MM.1S (cell line): ENCODE measurements around the gene MICU2.
"Not testable (repeated sequence)": the region's sequence is repeated elsewhere in the genome, so short reads cannot be mapped to it uniquely, and the experiment has no call there.

Experiments
- DNase-seq: peaks from one replicate; pipeline ENCODE4 v3.0.0-alpha.2; 2015
- H2AFZ ChIP-seq: fragments of 300-600 bp; sonication (generic); 2 replicates; pipeline ENCODE4 v1.6.0; 2016; ENCODE audit warnings: antibody characterized with exemption, low read length
- H3F3A ChIP-seq: fragments of 300-600 bp; sonication (generic); 2 replicates; pipeline ENCODE4 v1.6.1; 2016; ENCODE audit warnings: mild to moderate bottlenecking, antibody characterized with exemption, low read length, moderate library complexity, mixed read lengths; ENCODE audit not compliant: insufficient read depth
- H3K27ac ChIP-seq: fragments of 300-600 bp; sonication (generic); 2 replicates; pipeline ENCODE4 v1.5.1; 2016; ENCODE audit warnings: mild to moderate bottlenecking, low read length
- H3K27me3 ChIP-seq: fragments of 300-600 bp; sonication (generic); replicated peaks from 2 replicates; pipeline ENCODE4 v1.6.0; 2016; ENCODE audit warnings: low read length; ENCODE audit not compliant: insufficient read depth
- H3K36me3 ChIP-seq: fragments of 300-600 bp; sonication (generic); replicated peaks from 2 replicates; pipeline ENCODE4 v1.6.1; 2016; ENCODE audit warnings: mild to moderate bottlenecking, low read length, mixed read lengths; ENCODE audit not compliant: insufficient read depth
- H3K4me1 ChIP-seq: fragments of 300-600 bp; sonication (generic); 2 replicates; pipeline ENCODE4 v1.6.1; 2016; ENCODE audit warnings: low read length, mixed read lengths
- H3K4me2 ChIP-seq: fragments of 300-600 bp; sonication (generic); 2 replicates; pipeline ENCODE4 v1.6.0; 2016; ENCODE audit warnings: low read depth, low read length
- H3K4me3 ChIP-seq: fragments of 300-600 bp; sonication (generic); 2 replicates; pipeline ENCODE4 v1.5.1; 2016; ENCODE audit warnings: low read length, mixed read lengths
- H3K79me2 ChIP-seq: fragments of 300-600 bp; sonication (generic); 2 replicates; pipeline ENCODE4 v1.6.1; 2016; ENCODE audit warnings: mixed run types, low read length, mixed read lengths
- H3K9ac ChIP-seq: fragments of 300-600 bp; sonication (generic); 2 replicates; pipeline ENCODE4 v1.6.1; 2016; ENCODE audit warnings: low read length, mixed read lengths
- H3K9me2 ChIP-seq: fragments of 300-600 bp; sonication (generic); replicated peaks from 2 replicates; pipeline ENCODE4 v1.6.1; 2016; ENCODE audit warnings: mild to moderate bottlenecking, low read length, mixed read lengths; ENCODE audit not compliant: insufficient read depth
- H3K9me3 ChIP-seq: fragments of 300-600 bp; sonication (generic); replicated peaks from 2 replicates; pipeline ENCODE4 v1.6.1; 2016; ENCODE audit warnings: mild to moderate bottlenecking, low read length, mixed read lengths; ENCODE audit not compliant: insufficient read depth
- H4K20me1 ChIP-seq: fragments of 300-600 bp; sonication (generic); 2 replicates; pipeline ENCODE4 v1.6.1; 2016; ENCODE audit warnings: mild to moderate bottlenecking, low read length, moderate library complexity, mixed read lengths; ENCODE audit not compliant: insufficient read depth
- EZH2 ChIP-seq: fragments of 300-600 bp; sonication (generic); optimal IDR thresholded peaks from 2 replicates; pipeline ENCODE3; 2017; ENCODE audit warnings: low read depth, mild to moderate bottlenecking, antibody characterized with exemption, low read length, mixed read lengths
- EZH2phosphoT487 ChIP-seq: fragments of 300-600 bp; sonication (generic); IDR thresholded peaks from 2 replicates; pipeline ENCODE4 v1.6.1; 2018; ENCODE audit warnings: antibody characterized with exemption, low read length
- TF ChIP-seq, protein P1 (sequence below): fragments of 300-600 bp; sonication (generic); IDR thresholded peaks from 2 replicates; pipeline ENCODE4 v1.5.1; 2016; ENCODE audit warnings: antibody characterized with exemption, low read length, mixed read lengths

The MICU2 gene

DNA sequence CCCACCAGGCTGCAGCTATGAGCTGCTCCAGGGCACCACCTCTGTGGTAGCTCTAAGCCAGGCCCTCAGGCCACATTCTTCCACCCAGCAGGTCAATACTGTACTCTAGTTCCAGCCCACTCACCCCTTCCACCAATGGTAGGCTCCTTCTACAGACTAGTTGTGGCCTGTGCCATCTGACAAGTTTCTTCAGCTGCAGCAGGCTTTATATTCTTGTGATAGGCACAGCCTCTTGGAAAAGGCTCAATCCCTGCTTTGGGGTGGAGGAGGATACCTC is 8.5 kb downstream of the MICU2 start:
- H3K9me3 ChIP-seq = no peaks in the 10 kb centered on the region
- no peaks in the 10 kb centered on the region for H4K20me1 ChIP-seq
- H3K36me3 ChIP-seq = no peaks in the 10 kb centered on the region
- H3K4me2 ChIP-seq = no peak overlapping the region
- H3K4me1 ChIP-seq = no peaks in the 10 kb centered on the region
- no peaks in the 10 kb centered on the region for H3F3A ChIP-seq
- no peak for DNase-seq
- H3K9me2 ChIP-seq = no peaks in the 10 kb centered on the region
- H3K9ac ChIP-seq = no peak overlapping the region
- peaks cover 42% of the 10 kb centered on the region for H3K79me2 ChIP-seq
- H3K4me3 ChIP-seq = no peak overlapping the region
- H2AFZ ChIP-seq = no peak overlapping the region
- TF ChIP-seq EZH2phosphoT487 (no peak), EZH2 (no peak)
- TF ChIP-seq, protein P1, sequence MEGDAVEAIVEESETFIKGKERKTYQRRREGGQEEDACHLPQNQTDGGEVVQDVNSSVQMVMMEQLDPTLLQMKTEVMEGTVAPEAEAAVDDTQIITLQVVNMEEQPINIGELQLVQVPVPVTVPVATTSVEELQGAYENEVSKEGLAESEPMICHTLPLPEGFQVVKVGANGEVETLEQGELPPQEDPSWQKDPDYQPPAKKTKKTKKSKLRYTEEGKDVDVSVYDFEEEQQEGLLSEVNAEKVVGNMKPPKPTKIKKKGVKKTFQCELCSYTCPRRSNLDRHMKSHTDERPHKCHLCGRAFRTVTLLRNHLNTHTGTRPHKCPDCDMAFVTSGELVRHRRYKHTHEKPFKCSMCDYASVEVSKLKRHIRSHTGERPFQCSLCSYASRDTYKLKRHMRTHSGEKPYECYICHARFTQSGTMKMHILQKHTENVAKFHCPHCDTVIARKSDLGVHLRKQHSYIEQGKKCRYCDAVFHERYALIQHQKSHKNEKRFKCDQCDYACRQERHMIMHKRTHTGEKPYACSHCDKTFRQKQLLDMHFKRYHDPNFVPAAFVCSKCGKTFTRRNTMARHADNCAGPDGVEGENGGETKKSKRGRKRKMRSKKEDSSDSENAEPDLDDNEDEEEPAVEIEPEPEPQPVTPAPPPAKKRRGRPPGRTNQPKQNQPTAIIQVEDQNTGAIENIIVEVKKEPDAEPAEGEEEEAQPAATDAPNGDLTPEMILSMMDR = no peak
- no peaks in the 10 kb centered on the region for H3K27me3 ChIP-seq
- peak overlapping the region; percentile 6; the same call in 1 of the 2 replicates for H3K27ac ChIP-seq

DNA sequence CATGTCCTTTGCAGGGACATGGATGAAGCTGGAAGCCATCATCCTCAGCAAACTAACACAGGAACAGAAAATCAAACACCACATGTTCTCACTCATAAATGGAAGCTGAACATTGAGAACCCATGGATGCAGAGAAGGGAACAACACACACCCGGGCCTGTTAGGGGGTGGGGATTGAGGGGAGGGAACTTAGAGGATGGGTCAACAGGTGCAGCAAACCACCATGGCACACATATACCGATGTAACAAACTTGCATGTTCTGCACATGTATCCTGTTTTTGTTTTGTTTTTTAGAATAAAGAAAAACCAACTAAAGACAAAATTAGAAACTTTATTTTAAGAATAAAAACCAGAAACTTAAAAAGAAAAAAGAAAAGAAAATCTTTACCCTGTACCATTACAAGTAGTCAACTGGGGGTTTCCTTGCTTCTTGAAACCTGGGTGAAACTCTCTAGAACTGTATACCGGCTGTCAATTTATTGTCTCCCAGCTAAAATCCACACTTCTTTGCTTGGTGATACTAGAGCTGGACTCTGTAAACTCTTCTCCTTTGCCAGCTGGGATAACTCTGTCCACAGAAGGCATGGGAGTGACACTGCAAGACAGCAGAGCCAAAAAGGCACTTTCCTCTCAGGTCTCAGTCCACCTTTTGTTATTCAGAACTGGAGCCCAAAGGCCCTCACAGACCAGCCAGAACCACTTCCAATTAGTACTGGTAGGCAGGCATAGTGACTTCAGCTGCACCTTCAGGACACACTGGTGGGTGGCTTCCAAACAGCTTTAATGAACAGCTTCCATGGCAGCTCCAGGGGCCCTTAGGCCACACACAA is 9.0 kb downstream of the MICU2 start:
- H3K79me2 ChIP-seq = peaks cover 41% of the 10 kb centered on the region
- no peak overlapping the region for H3K4me2 ChIP-seq

DNA sequence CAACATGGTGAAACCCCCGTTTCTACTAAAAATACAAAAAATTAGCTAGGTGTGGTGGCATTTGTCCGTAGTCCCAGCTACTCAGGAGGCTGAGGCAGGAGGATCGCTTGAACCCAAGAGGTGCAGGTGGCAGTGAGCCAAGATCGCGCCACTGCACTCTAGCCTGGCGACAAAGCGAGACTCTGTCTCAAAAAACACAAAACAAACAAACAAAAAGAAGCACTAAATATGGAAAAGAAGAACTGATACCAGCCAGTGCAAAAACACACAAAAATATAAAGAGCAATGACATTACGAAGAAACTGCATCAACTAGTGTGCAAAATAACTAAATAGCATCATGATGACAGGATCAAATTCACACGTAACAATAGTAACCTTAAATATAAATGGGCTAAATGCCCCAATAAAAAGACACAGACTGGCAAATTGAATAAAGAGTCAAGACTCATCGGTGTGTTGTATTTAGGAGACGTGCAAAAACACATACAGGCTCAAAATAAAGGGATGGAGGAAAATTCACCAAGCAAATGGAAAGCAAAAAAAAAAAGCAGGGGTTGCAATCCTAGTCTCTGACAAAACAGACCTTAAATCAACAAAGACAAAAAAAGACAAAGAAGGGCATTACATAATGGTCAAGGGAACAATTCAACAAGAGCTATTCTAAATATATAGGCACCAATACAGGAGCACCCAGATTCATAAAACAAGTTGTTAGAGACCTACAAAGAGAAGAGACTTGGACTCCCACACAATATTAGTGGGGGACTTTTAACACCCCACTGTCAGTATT is 13.1 kb downstream of the MICU2 start:
- not testable (repeated sequence) for H3K4me1 ChIP-seq, H3K9me2 ChIP-seq, H4K20me1 ChIP-seq, H3K9me3 ChIP-seq, H3K4me2 ChIP-seq, H2AFZ ChIP-seq, H3K27ac ChIP-seq, H3K4me3 ChIP-seq, H3K36me3 ChIP-seq, H3K27me3 ChIP-seq, H3K9ac ChIP-seq, DNase-seq, H3F3A ChIP-seq
- peaks cover 27% of the 10 kb centered on the region for H3K79me2 ChIP-seq

More for the DNA sequence above, 9.0 kb downstream of the MICU2 start:
- Histone ChIP-seq H3F3A (no peaks in the 10 kb centered on the region), H2AFZ (no peak overlapping the region), H3K9me3 (no peaks in the 10 kb centered on the region), H3K27me3 (no peaks in the 10 kb centered on the region), H3K36me3 (no peaks in the 10 kb centered on the region), H3K4me3 (no peak overlapping the region), H3K9ac (no peak overlapping the region), H3K4me1 (no peaks in the 10 kb centered on the region), H4K20me1 (no peaks in the 10 kb centered on the region), H3K9me2 (no peaks in the 10 kb centered on the region), H3K27ac (peak overlapping the region; percentile 6; the same call in 1 of the 2 replicates)
- no peak for DNase-seq
- TF ChIP-seq, protein P1 = no peak
- TF ChIP-seq EZH2phosphoT487 (no peak), EZH2 (no peak)

DNA sequence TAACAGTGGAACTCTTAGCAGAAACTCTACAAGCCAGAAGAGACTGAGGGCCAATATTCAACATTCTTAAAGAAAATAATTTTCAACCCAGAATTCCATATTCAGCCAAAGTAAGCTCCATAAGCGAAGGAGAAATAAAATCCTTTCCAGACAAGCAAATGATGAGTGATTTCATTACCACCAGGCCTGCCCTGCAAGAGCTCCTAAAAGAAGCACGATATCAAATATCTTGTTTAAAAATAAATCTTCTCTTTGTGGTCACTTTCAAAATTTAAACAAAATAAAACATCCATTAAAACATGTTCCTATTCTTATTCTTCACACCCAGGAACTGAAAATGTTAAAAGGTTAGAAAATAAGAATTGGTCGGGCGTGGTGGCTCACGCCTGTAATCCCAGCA is 13.7 kb downstream of the MICU2 start:
- H3K27ac ChIP-seq = no peak overlapping the region
- no peak for DNase-seq
- no peaks in the 10 kb centered on the region for H3K4me1 ChIP-seq
- H3K27me3 ChIP-seq = no peaks in the 10 kb centered on the region
- no peaks in the 10 kb centered on the region for H3K9me3 ChIP-seq
- H3K79me2 ChIP-seq = peaks cover 22% of the 10 kb centered on the region
- H3K9me2 ChIP-seq = no peaks in the 10 kb centered on the region
- H4K20me1 ChIP-seq = no peaks in the 10 kb centered on the region
- no peak overlapping the region for H3K4me3 ChIP-seq
- H3K36me3 ChIP-seq = no peaks in the 10 kb centered on the region
- TF ChIP-seq, protein P1 = no peak
- TF ChIP-seq EZH2 (no peak), EZH2phosphoT487 (no peak)
- H2AFZ ChIP-seq = no peak overlapping the region
- H3K4me2 ChIP-seq = no peak overlapping the region
- no peaks in the 10 kb centered on the region for H3F3A ChIP-seq
- H3K9ac ChIP-seq = no peak overlapping the region

DNA sequence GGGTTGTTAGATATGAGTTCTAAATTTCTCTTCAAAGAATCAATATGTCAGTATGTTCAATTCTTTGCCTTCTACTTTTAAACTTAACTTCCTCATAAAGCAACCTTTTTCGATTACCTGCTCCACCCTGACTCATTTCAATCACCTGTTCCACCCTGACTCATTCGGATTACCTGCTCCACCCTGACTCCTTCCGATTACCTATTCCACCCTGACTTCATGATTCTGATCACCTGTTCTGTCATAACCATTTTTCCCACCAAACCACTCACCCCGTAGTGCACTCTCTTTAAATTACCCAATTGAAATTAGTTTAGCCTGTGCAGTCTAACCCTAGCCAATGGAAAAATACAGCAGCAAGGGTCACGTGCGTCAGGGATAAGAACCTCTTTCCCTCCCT is 14.5 kb downstream of the MICU2 start:
- H3K9ac ChIP-seq, H3K4me1 ChIP-seq, H4K20me1 ChIP-seq, H2AFZ ChIP-seq, H3F3A ChIP-seq, H3K4me2 ChIP-seq, H3K36me3 ChIP-seq, H3K9me3 ChIP-seq, H3K4me3 ChIP-seq, DNase-seq, H3K9me2 ChIP-seq, H3K27me3 ChIP-seq, H3K27ac ChIP-seq: not testable (repeated sequence)
- H3K79me2 ChIP-seq = peaks cover 23% of the 10 kb centered on the region
